Smooth muscle cell (in vitro differentiated cells): ENCODE data around the gene STAT5B. TPM values are rescaled to one million over a fixed set of nuclear protein-coding genes. Genes with fewer than 3 reads are reported as not detected.

Experiments
- DNase-seq: peaks from one replicate; lab custom pipeline; 2025; ENCODE audit not compliant: unreplicated experiment; lab: John Stamatoyannopoulos, UW
- H2AFZ ChIP-seq: fragments of 200-600 bp; sonication (generic); 2 replicates; pipeline ENCODE4 v1.6.0; 2016; ENCODE audit warnings: antibody characterized with exemption, low read depth, mild to moderate bottlenecking
- H3F3A ChIP-seq: fragments of 200-600 bp; sonication (generic); 2 replicates; pipeline ENCODE4 v1.6.0; 2017; ENCODE audit warnings: antibody characterized with exemption, low read depth
- H3K27ac ChIP-seq: fragments of 200-600 bp; sonication (generic); 2 replicates; pipeline ENCODE4 v1.5.1; 2016; ENCODE audit warnings: low read depth, mild to moderate bottlenecking
- H3K27me3 ChIP-seq: fragments of 200-600 bp; sonication (generic); 2 replicates; pipeline ENCODE4 v1.6.1; 2016; ENCODE audit warnings: low read depth, mild to moderate bottlenecking
- H3K36me3 ChIP-seq: fragments of 200-600 bp; sonication (generic); 2 replicates; pipeline ENCODE4 v1.5.1; 2016; ENCODE audit warnings: low read depth
- H3K4me1 ChIP-seq: fragments of 200-600 bp; sonication (generic); 2 replicates; pipeline ENCODE4 v1.5.1; 2016; ENCODE audit warnings: low read depth
- H3K4me2 ChIP-seq: fragments of 200-600 bp; sonication (generic); 2 replicates; pipeline ENCODE4 v1.6.0; 2016; ENCODE audit warnings: mild to moderate bottlenecking
- H3K4me3 ChIP-seq: fragments of 200-600 bp; sonication (generic); 2 replicates; pipeline ENCODE4 v1.5.1; 2016; ENCODE audit warnings: mild to moderate bottlenecking
- H3K79me2 ChIP-seq: fragments of 200-600 bp; sonication (generic); 2 replicates; pipeline ENCODE4 v1.6.0; 2016; ENCODE audit warnings: low read depth, mild to moderate bottlenecking
- H3K9ac ChIP-seq: fragments of 200-600 bp; sonication (generic); 2 replicates; pipeline ENCODE4 v1.6.0; 2016; ENCODE audit warnings: low read depth
- H3K9me3 ChIP-seq: fragments of 200-600 bp; sonication (generic); replicated peaks from 2 replicates; pipeline ENCODE4 v1.5.1; 2016; ENCODE audit warnings: low read depth
- H4K20me1 ChIP-seq: fragments of 200-600 bp; sonication (generic); 2 replicates; pipeline ENCODE4 v1.6.0; 2016; ENCODE audit warnings: low read depth
- CTCF ChIP-seq: fragments of 200-600 bp; sonication (generic); IDR thresholded peaks from 2 replicates; pipeline ENCODE4 v1.5.1; 2017; ENCODE audit warnings: borderline replicate concordance, mild to moderate bottlenecking, antibody characterized with exemption; ENCODE audit not compliant: insufficient read depth, poor library complexity, severe bottlenecking
- WGBS: methylation state at CpG from one replicate; pipeline ENCODE4 v1.1.7; 2016; ENCODE audit warnings: low lambda C conversion rate; 5-methylcytosine and 5-hydroxymethylcytosine counted together
- polyA plus RNA-seq: library from polyadenylated mRNA; unstranded; fragments of >200 nt; fragmentation: Nextera tagmentation; extraction: Ambion mirVana; gene quantifications from 2 replicates; pipeline ENCODE4 v1.2.1, GENCODE V29; 2016
- total RNA-seq: library from RNA; depleted of rRNA; stranded (reverse); fragments of >200 nt; gene quantifications from 2 replicates; pipeline ENCODE4 v1.2.3, GENCODE V29; 2014

The STAT5B gene
- total and polyA plus RNA-seq, 2 experiments from 2014 or later = 10.7 to 12.4 TPM

GRCh38 chr17:42274253-42274542, 2.0 kb downstream of the STAT5B start:
- no peaks in the 10 kb centered on the region for H3K36me3 ChIP-seq
- H3K4me2 ChIP-seq = peak overlapping the region; percentile 96
- no peaks in the 10 kb centered on the region for H3K27me3 ChIP-seq
- H3F3A ChIP-seq = no peaks in the 10 kb centered on the region
- H3K27ac ChIP-seq = no peak overlapping the region
- H4K20me1 ChIP-seq = peaks cover 27% of the 10 kb centered on the region
- peaks cover 19% of the 10 kb centered on the region for H3K4me1 ChIP-seq
- H3K9me3 ChIP-seq = no peaks in the 10 kb centered on the region
- no peak for TF ChIP-seq CTCF
- 87% methylated on average over 3 of the region's 3 CpGs for WGBS
- H3K79me2 ChIP-seq = peaks cover 66% of the 10 kb centered on the region
- no peak for DNase-seq
- no peak overlapping the region for H3K4me3 ChIP-seq
- H2AFZ ChIP-seq = no peak overlapping the region
- H3K9ac ChIP-seq = no peak overlapping the region

GRCh38 chr17:42273474-42274252, 2.5 kb downstream of the STAT5B start:
- Histone ChIP-seq H3K79me2 (peaks cover 71% of the 10 kb centered on the region), H3K4me2 (peak overlapping the region; percentile 6), H3K4me1 (peaks cover 19% of the 10 kb centered on the region), H3K9me3 (no peaks in the 10 kb centered on the region), H3K27ac (no peak overlapping the region), H3K36me3 (no peaks in the 10 kb centered on the region), H2AFZ (no peak overlapping the region), H4K20me1 (peaks cover 27% of the 10 kb centered on the region), H3K4me3 (no peak overlapping the region), H3K27me3 (no peaks in the 10 kb centered on the region), H3F3A (no peaks in the 10 kb centered on the region), H3K9ac (no peak overlapping the region)
- 80% methylated on average over 7 of the region's 7 CpGs for WGBS
- DNase-seq = no peak
- TF ChIP-seq CTCF = no peak

GRCh38 chr17:42272162-42272907, 3.9 kb downstream of the STAT5B start:
- Histone ChIP-seq H3K79me2 (peaks cover 83% of the 10 kb centered on the region), H3K27me3 (no peaks in the 10 kb centered on the region), H4K20me1 (peaks cover 30% of the 10 kb centered on the region), H3K36me3 (no peaks in the 10 kb centered on the region), H3K9me3 (no peaks in the 10 kb centered on the region), H3K4me1 (peaks cover 19% of the 10 kb centered on the region), H3K4me3 (no peak overlapping the region), H3K27ac (no peak overlapping the region), H3K9ac (no peak overlapping the region), H2AFZ (no peak overlapping the region), H3F3A (no peaks in the 10 kb centered on the region), H3K4me2 (no peak overlapping the region)
- TF ChIP-seq CTCF = no peak
- WGBS = 66% methylated on average over 7 of the region's 7 CpGs
- no peak for DNase-seq

- Histone ChIP-seq H3K27ac (no peak overlapping the region), H3K4me3 (no peak overlapping the region), H3K79me2 (peaks cover 86% of the 10 kb centered on the region), H3K4me2 (no peak overlapping the region), H3F3A (no peaks in the 10 kb centered on the region), H3K27me3 (no peaks in the 10 kb centered on the region), H3K4me1 (peaks cover 13% of the 10 kb centered on the region), H3K9me3 (no peaks in the 10 kb centered on the region), H2AFZ (no peak overlapping the region), H3K36me3 (no peaks in the 10 kb centered on the region), H3K9ac (no peak overlapping the region), H4K20me1 (peaks cover 32% of the 10 kb centered on the region)
- no peak for DNase-seq
- no peak for TF ChIP-seq CTCF
Observed at GRCh38 chr17:42271779-42272035, 4.5 kb downstream of the STAT5B start.
